Astrocyte (in vitro differentiated cells and primary cell): Measurements from ENCODE around the gene TRPV5.

Experiments
- EZH2 ChIP-seq: IDR thresholded peaks from 2 replicates; pipeline ENCODE4 v1.6.1; 2012; ENCODE audit warnings: mild to moderate bottlenecking, low read length, inconsistent platforms; ENCODE audit not compliant: insufficient read depth
- TF ChIP-seq, protein P1 (sequence below): IDR thresholded peaks from 2 replicates; pipeline ENCODE4 v1.5.1; 2011; ENCODE audit warnings: low read depth, mild to moderate bottlenecking, inconsistent platforms, low read length, moderate library complexity; ENCODE audit not compliant: insufficient read depth

DNA sequence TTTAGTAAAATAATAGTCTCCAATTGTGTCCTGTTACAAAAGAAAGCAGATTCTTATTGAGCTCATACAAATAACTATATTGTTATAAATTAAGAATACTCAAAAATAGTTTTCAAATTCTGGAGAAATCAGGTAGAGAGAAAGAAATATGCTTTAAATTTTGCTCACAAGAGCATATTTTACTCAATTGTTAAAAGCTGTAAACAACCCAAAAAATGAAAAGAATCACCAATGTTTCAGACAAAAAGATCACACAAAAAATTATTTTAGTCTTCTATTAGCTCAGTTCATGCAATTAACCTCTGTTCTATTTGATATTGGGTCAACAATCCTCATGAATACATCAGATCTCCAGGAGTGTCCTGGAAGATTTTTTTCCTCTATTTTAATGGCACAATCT is 29.4 kb downstream of the TRPV5 start:
- TF ChIP-seq, protein P1, sequence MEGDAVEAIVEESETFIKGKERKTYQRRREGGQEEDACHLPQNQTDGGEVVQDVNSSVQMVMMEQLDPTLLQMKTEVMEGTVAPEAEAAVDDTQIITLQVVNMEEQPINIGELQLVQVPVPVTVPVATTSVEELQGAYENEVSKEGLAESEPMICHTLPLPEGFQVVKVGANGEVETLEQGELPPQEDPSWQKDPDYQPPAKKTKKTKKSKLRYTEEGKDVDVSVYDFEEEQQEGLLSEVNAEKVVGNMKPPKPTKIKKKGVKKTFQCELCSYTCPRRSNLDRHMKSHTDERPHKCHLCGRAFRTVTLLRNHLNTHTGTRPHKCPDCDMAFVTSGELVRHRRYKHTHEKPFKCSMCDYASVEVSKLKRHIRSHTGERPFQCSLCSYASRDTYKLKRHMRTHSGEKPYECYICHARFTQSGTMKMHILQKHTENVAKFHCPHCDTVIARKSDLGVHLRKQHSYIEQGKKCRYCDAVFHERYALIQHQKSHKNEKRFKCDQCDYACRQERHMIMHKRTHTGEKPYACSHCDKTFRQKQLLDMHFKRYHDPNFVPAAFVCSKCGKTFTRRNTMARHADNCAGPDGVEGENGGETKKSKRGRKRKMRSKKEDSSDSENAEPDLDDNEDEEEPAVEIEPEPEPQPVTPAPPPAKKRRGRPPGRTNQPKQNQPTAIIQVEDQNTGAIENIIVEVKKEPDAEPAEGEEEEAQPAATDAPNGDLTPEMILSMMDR = no peak
- TF ChIP-seq EZH2 = no peak
